GM23338 (cell line): ENCODE data around the gene MEGF9. TPM values are rescaled to one million over a fixed set of nuclear protein-coding genes. Genes with fewer than 3 reads are reported as not detected.

ENCODE experiments used
- ATAC-seq: fragments of 200-7000 bp; cut with Tn5 transposase; 3 replicates; pipeline ENCODE4 v1.9.1; 2020
- DNase-seq: peaks from one replicate; pipeline ENCODE4 v3.0.0-alpha.2; 2015; ENCODE audit warnings: low spot score
- H2AFZ ChIP-seq: fragments of 200-600 bp; sonication (generic); 2 replicates; pipeline ENCODE4 v1.8.0; 2016; ENCODE audit warnings: antibody characterized with exemption, mild to moderate bottlenecking, moderate library complexity
- H3F3A ChIP-seq: fragments of 200-600 bp; sonication (generic); replicated peaks from 2 replicates; pipeline ENCODE4 v1.8.0; 2017; ENCODE audit warnings: antibody characterized with exemption, mixed run types, low read depth
- H3K27ac ChIP-seq: fragments of 200-600 bp; sonication (generic); 2 replicates; pipeline ENCODE4 v1.6.1; 2016; ENCODE audit warnings: low read depth
- H3K27me3 ChIP-seq: fragments of 200-600 bp; sonication (generic); 2 replicates; pipeline ENCODE4 v1.8.0; 2016; ENCODE audit warnings: mild to moderate bottlenecking, mixed run types, moderate library complexity; ENCODE audit not compliant: insufficient read depth
- H3K36me3 ChIP-seq: fragments of 200-600 bp; sonication (generic); 2 replicates; pipeline ENCODE4 v1.8.0; 2016; ENCODE audit warnings: mild to moderate bottlenecking; ENCODE audit not compliant: insufficient read depth
- H3K4me1 ChIP-seq: fragments of 200-600 bp; sonication (generic); 2 replicates; pipeline ENCODE4 v1.8.0; 2016; ENCODE audit warnings: mild to moderate bottlenecking, moderate library complexity; ENCODE audit not compliant: insufficient read depth
- H3K4me2 ChIP-seq: fragments of 200-600 bp; sonication (generic); 2 replicates; pipeline ENCODE4 v1.7.1; 2017; ENCODE audit warnings: mixed run types
- H3K4me3 ChIP-seq: fragments of 200-600 bp; sonication (generic); 2 replicates; pipeline ENCODE4 v1.6.1; 2016; ENCODE audit warnings: mixed run types
- H3K79me2 ChIP-seq: fragments of 200-600 bp; sonication (generic); replicated peaks from 2 replicates; pipeline ENCODE4 v1.8.0; 2017; ENCODE audit warnings: mild to moderate bottlenecking; ENCODE audit not compliant: insufficient read depth
- H3K9me2 ChIP-seq: fragments of 200-600 bp; sonication (generic); 2 replicates; pipeline ENCODE4 v1.8.0; 2017; ENCODE audit not compliant: insufficient read depth
- H4K20me1 ChIP-seq: fragments of 200-600 bp; sonication (generic); replicated peaks from 2 replicates; pipeline ENCODE4 v1.8.0; 2017; ENCODE audit warnings: mild to moderate bottlenecking; ENCODE audit not compliant: insufficient read depth
- H3K27ac Mint-ChIP-seq: 2 replicates; pipeline ENCODE4 v1.8.0; 2020; ENCODE audit warnings: inconsistent platforms, mild to moderate bottlenecking, moderate library complexity, mixed read lengths
- H3K27me3 Mint-ChIP-seq: 3 replicates; pipeline ENCODE4 v1.8.0; 2022; ENCODE audit warnings: low read depth, mild to moderate bottlenecking, moderate library complexity, mixed read lengths, inconsistent platforms; ENCODE audit not compliant: insufficient read depth, poor library complexity
- H3K36me3 Mint-ChIP-seq: 3 replicates; pipeline ENCODE4 v1.8.0; 2021; ENCODE audit warnings: low read depth, mild to moderate bottlenecking, inconsistent platforms, moderate library complexity, mixed read lengths
- H3K4me1 Mint-ChIP-seq: 3 replicates; pipeline ENCODE4 v1.8.0; 2020; ENCODE audit warnings: mild to moderate bottlenecking, inconsistent platforms, mixed read lengths
- H3K4me3 Mint-ChIP-seq: 3 replicates; pipeline ENCODE4 v1.8.0; 2021; ENCODE audit warnings: moderate library complexity, mild to moderate bottlenecking, inconsistent platforms, mixed read lengths
- H3K9me3 Mint-ChIP-seq: 3 replicates; pipeline ENCODE4 v1.8.0; 2020; ENCODE audit warnings: moderate library complexity, mild to moderate bottlenecking, inconsistent platforms, mixed read lengths
- CREB1 ChIP-seq: fragments of 250-450 bp; sonication (Bioruptor Pico); IDR thresholded peaks from 2 replicates; pipeline ENCODE4 v1.5.0; 2020; ENCODE audit warnings: low read depth, mild to moderate bottlenecking, moderate library complexity
- ETS1 ChIP-seq: IDR thresholded peaks from 2 replicates; pipeline ENCODE4 v1.6.1; 2016; ENCODE audit warnings: antibody characterized with exemption
- POLR2AphosphoS5 ChIP-seq: IDR thresholded peaks from 2 replicates; pipeline ENCODE4 v1.6.1; 2016; ENCODE audit warnings: antibody characterized with exemption, low read depth
- REST ChIP-seq: IDR thresholded peaks from one replicate; pipeline ENCODE4 v1.6.1; 2018; ENCODE audit warnings: antibody characterized with exemption; ENCODE audit not compliant: unreplicated experiment
- ZNF114 ChIP-seq: fragments of 250-450 bp; sonication (Bioruptor Pico); IDR thresholded peaks from 2 replicates; pipeline ENCODE4 v1.5.0; 2020; ENCODE audit warnings: mild to moderate bottlenecking, moderate library complexity
- ZNF331 ChIP-seq: fragments of 250-450 bp; sonication (Bioruptor Pico); IDR thresholded peaks from 2 replicates; pipeline ENCODE4 v1.5.0; 2020; ENCODE audit warnings: low read depth, mild to moderate bottlenecking, moderate library complexity
- polyA plus RNA-seq: library from polyadenylated mRNA; unstranded; fragments of >200 nt; fragmentation: Nextera tagmentation; extraction: Ambion mirVana; gene quantifications from 2 replicates; pipeline ENCODE4 v1.2.1, GENCODE V29; 2016
- total RNA-seq: library from RNA; depleted of rRNA; stranded (reverse); fragments of >200 nt; shearing (Covaris generic); gene quantifications from 2 replicates; pipeline ENCODE4 v1.2.3, GENCODE V29; 2014
- TF ChIP-seq, protein P1 (sequence below): fragments of 250-450 bp; sonication (Bioruptor Pico); IDR thresholded peaks from 2 replicates; pipeline ENCODE4 v1.5.0; 2020; ENCODE audit warnings: mild to moderate bottlenecking, moderate library complexity
- TF ChIP-seq, protein P2 (sequence below), 2 experiments: fragments of 200-600 bp in 1 of 2; sonication (generic) in 1 of 2; conservative IDR thresholded peaks; 2 replicates each; pipeline versions ENCODE4 v1.5.1 to v1.6.1; 2016 to 2017; ENCODE audit warnings: antibody characterized with exemption in 2 of 2, low read depth in 2 of 2, mild to moderate bottlenecking in 2 of 2, moderate library complexity in 1 of 2

MEGF9 gene
- total and polyA plus RNA-seq, 2 experiments from 2014 or later = 0.87 to 1.6 TPM

- peaks cover 40% of the 10 kb centered on the region for H4K20me1 ChIP-seq
- no peak for TF ChIP-seq REST
- no peak for TF ChIP-seq CREB1 (CRISPR knock-in tag)
- no peak for TF ChIP-seq ZNF114 (CRISPR knock-in tag)
- TF ChIP-seq, protein P1, sequence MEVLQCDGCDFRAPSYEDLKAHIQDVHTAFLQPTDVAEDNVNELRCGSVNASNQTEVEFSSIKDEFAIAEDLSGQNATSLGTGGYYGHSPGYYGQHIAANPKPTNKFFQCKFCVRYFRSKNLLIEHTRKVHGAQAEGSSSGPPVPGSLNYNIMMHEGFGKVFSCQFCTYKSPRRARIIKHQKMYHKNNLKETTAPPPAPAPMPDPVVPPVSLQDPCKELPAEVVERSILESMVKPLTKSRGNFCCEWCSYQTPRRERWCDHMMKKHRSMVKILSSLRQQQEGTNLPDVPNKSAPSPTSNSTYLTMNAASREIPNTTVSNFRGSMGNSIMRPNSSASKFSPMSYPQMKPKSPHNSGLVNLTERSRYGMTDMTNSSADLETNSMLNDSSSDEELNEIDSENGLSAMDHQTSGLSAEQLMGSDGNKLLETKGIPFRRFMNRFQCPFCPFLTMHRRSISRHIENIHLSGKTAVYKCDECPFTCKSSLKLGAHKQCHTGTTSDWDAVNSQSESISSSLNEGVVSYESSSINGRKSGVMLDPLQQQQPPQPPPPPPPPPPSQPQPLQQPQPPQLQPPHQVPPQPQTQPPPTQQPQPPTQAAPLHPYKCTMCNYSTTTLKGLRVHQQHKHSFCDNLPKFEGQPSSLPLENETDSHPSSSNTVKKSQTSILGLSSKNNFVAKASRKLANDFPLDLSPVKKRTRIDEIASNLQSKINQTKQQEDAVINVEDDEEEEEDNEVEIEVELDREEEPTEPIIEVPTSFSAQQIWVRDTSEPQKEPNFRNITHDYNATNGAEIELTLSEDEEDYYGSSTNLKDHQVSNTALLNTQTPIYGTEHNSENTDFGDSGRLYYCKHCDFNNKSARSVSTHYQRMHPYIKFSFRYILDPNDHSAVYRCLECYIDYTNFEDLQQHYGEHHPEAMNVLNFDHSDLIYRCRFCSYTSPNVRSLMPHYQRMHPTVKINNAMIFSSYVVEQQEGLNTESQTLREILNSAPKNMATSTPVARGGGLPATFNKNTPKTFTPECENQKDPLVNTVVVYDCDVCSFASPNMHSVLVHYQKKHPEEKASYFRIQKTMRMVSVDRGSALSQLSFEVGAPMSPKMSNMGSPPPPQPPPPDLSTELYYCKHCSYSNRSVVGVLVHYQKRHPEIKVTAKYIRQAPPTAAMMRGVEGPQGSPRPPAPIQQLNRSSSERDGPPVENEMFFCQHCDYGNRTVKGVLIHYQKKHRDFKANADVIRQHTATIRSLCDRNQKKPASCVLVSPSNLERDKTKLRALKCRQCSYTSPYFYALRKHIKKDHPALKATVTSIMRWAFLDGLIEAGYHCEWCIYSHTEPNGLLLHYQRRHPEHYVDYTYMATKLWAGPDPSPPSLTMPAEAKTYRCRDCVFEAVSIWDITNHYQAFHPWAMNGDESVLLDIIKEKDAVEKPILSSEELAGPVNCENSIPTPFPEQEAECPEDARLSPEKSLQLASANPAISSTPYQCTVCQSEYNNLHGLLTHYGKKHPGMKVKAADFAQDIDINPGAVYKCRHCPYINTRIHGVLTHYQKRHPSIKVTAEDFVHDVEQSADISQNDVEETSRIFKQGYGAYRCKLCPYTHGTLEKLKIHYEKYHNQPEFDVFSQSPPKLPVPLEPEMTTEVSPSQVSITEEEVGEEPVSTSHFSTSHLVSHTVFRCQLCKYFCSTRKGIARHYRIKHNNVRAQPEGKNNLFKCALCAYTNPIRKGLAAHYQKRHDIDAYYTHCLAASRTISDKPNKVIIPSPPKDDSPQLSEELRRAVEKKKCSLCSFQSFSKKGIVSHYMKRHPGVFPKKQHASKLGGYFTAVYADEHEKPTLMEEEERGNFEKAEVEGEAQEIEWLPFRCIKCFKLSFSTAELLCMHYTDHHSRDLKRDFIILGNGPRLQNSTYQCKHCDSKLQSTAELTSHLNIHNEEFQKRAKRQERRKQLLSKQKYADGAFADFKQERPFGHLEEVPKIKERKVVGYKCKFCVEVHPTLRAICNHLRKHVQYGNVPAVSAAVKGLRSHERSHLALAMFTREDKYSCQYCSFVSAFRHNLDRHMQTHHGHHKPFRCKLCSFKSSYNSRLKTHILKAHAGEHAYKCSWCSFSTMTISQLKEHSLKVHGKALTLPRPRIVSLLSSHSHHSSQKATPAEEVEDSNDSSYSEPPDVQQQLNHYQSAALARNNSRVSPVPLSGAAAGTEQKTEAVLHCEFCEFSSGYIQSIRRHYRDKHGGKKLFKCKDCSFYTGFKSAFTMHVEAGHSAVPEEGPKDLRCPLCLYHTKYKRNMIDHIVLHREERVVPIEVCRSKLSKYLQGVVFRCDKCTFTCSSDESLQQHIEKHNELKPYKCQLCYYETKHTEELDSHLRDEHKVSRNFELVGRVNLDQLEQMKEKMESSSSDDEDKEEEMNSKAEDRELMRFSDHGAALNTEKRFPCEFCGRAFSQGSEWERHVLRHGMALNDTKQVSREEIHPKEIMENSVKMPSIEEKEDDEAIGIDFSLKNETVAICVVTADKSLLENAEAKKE = no peak
- no peak for TF ChIP-seq POLR2AphosphoS5
- no peak for TF ChIP-seq ZNF331
- no peak for TF ChIP-seq ETS1
- TF ChIP-seq, protein P2, sequence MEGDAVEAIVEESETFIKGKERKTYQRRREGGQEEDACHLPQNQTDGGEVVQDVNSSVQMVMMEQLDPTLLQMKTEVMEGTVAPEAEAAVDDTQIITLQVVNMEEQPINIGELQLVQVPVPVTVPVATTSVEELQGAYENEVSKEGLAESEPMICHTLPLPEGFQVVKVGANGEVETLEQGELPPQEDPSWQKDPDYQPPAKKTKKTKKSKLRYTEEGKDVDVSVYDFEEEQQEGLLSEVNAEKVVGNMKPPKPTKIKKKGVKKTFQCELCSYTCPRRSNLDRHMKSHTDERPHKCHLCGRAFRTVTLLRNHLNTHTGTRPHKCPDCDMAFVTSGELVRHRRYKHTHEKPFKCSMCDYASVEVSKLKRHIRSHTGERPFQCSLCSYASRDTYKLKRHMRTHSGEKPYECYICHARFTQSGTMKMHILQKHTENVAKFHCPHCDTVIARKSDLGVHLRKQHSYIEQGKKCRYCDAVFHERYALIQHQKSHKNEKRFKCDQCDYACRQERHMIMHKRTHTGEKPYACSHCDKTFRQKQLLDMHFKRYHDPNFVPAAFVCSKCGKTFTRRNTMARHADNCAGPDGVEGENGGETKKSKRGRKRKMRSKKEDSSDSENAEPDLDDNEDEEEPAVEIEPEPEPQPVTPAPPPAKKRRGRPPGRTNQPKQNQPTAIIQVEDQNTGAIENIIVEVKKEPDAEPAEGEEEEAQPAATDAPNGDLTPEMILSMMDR (conservative IDR thresholded peaks at IDR 0.05; ENCODE audit: low read depth in 2 of 2) = no peak
- no peak overlapping the region for H2AFZ ChIP-seq
- no peak overlapping the region for H3K4me3 Mint-ChIP-seq
- no peak overlapping the region for H3K27ac Mint-ChIP-seq
- no peak overlapping the region for H3K4me3 ChIP-seq
- no peak overlapping the region for H3K27ac ChIP-seq
- no peaks in the 10 kb centered on the region for H3K36me3 ChIP-seq
- H3K4me2 ChIP-seq = no peak overlapping the region
- H3F3A ChIP-seq = no peaks in the 10 kb centered on the region
- peaks cover 100% of the 10 kb centered on the region for H3K27me3 ChIP-seq
- no peaks in the 10 kb centered on the region for H3K9me3 Mint-ChIP-seq
- ATAC-seq = no peak
- H3K4me1 Mint-ChIP-seq = peaks cover 7% of the 10 kb centered on the region; the same call in 2 of the 3 replicates
- H3K79me2 ChIP-seq = no peaks in the 10 kb centered on the region
- DNase-seq = no peak
- no peaks in the 10 kb centered on the region for H3K36me3 Mint-ChIP-seq
- H3K27me3 Mint-ChIP-seq = peaks cover 12% of the 10 kb centered on the region
- H3K9me2 ChIP-seq = no peaks in the 10 kb centered on the region
- no peaks in the 10 kb centered on the region for H3K4me1 ChIP-seq
Observed at GRCh38 chr9:120694559-120694958, 19.7 kb downstream of the MEGF9 start.
